Stimulated activated CD4-positive, alpha-beta T cell treated with anti-CD3 and anti-CD28 coated beads, Interleukin-12 subunit alpha, Interleukin-12 subunit beta, amount 100 ng/mL, for 24 hours (primary cell): ENCODE measurements around the gene PFKFB1.

ENCODE experiments used
- DNase-seq, 2 experiments: peaks; one replicate each; pipeline ENCODE4 v3.0.0-alpha.2; 2020; ENCODE audit warnings: low read depth in 2 of 2

Gene PFKFB1

GRCh38 chrX:54922547-54922946, 71.4 kb downstream of the PFKFB1 start:
- no peak for DNase-seq

DNA sequence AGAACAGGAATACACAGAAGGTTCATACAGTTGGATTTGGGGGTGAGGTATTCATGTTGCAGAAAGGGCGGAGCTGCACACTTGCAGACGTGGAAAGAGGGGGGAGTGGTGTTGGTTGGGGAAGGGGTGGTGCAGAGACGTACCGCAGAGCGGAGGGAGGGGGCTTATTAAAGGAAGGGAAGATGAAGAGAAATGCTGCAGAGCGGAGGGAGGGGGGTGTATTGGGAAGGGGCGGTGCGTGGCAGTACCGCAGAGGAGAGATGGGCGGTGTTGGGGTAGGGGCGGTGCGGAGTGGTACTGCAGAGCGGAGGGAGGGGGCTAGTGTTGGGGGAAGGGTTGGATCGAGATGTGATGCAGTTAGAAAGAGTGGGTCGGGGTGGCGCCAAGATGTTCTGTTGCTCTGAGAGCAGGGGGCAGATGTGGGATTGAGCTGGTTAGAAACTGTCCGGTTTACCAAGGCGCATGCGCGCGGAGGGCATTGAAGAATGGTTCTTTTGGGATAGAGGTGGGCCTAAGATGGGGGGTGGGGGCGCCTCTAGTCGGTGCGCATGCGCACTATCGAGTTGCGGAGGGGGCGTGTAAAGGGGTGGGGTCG, 72.5 kb downstream of the PFKFB1 start:
- peak; percentile 34 to 50 for DNase-seq

- no peak for DNase-seq
Observed at GRCh38 chrX:54920610-54921426, 73.2 kb downstream of the PFKFB1 start, which contains the start of gene TRO. TSS of gene TRO (plus strand) at chrX:54920824. CDS start at chrX:54922247, 1,423 bp downstream.

DNA sequence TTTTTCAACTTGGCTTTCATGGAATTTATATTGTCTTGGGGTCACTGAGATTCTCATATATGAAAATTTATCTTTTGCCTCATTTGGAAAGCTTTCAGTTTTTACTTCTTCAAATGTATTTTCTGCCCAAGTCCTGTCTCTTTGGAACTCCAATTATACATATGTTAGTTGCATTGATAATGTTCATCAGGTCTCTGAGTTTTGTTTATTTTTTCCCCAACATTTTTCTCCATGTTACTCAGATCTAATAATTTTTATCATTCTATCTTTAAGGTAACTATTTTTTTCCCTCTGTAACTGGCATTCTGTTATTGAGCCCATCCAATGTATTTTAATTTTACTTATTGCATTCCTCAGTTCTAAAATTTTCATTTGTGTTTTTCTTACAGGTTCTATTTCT, 84.0 kb downstream of the PFKFB1 start:
- no peak for DNase-seq

- DNase-seq = no peak
Observed at GRCh38 chrX:54894159-54894558, 99.8 kb downstream of the PFKFB1 start.

DNA sequence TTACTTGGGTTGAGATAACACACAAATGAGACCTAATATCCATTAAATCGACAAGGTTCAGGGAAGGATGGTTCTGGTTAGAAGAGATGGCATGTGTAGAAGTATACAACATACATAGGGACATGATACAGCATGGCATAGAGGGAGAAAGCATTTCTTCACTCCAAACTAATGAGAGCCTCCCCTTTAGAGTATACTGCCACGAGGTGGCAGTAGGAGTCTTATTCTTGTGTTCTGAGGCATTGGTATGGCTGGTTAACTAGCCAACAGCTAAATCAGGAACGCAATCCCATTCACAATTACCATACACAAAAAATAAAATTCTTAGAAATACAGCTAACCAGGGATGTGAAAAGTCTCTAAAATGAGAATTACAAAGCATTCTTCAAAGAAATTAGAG, 102.4 kb downstream of the PFKFB1 start:
- peak in 1 of 2 experiments; percentile 0 for DNase-seq

- no peak for DNase-seq
Observed at GRCh38 chrX:54885740-54886139, 108.2 kb downstream of the PFKFB1 start.
